Stimulated activated CD4-positive, alpha-beta T cell treated with anti-CD3 and anti-CD28 coated beads, Interleukin-4, amount 100 ng/mL, for 24 hours (primary cell): ENCODE data around the gene GIPR.
A peak's percentile ranks its signal among the peaks of the same experiment; 100 is the strongest.
"Not testable (repeated sequence)": the region's sequence is repeated elsewhere in the genome, so short reads cannot be mapped to it uniquely, and the experiment has no call there.

Experiments used
- DNase-seq: peaks from one replicate; pipeline ENCODE4 v3.0.0-alpha.2; 2020

GIPR gene

DNA sequence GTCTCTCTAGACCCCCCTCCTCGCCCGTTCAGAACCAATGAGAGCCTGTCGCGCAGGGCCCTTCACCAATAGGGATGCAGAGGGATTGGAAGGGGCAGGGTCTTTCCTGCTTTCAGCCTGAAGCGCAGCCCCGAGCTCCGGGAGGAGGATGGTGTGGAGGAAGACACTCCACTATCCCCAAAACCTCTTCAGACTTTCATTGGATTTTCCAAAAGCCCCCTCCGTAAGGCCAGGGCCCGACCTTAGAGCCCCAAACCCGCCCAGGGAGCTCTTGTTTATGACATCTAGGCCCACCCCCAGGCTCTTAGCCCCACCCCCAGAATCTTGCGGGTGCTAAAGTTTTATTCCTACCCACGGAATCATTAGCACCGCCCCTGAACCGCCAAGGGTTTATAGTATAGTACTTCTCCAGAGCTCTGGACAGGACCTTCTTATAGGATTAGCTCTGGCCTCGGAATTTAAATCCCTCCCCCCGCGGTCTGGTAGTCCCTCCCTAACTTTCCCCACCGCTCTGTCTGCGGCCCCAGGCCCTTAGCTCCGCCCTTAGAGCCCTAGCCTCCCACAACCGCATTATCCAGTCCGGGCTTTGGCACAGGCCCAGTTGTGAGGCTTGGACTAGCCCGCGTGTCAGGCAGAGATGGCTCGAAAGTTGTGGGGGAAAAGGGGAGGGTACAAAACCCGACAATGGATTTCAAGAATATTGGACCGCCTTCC lies 22.2 kb upstream of the GIPR start:
- DNase-seq, result peak; percentile 86

DNA sequence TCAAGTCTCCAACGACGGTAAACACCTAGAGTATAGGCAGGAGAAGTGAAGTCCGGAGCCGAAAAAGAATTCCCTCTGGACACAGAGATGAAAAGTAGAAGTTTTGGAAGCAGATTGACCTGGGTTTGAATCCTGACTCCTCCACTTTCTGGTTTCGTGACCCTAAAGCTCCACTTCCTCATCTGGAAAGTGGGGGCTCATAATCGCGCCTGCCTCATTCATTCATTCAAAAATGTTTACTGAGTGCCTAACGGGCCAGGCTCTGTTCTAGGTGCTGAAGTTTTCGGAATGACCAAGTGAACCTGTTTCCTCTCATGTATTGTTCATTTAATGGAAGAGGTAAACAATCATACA lies 21.7 kb upstream of the GIPR start:
- no peak for DNase-seq

DNA sequence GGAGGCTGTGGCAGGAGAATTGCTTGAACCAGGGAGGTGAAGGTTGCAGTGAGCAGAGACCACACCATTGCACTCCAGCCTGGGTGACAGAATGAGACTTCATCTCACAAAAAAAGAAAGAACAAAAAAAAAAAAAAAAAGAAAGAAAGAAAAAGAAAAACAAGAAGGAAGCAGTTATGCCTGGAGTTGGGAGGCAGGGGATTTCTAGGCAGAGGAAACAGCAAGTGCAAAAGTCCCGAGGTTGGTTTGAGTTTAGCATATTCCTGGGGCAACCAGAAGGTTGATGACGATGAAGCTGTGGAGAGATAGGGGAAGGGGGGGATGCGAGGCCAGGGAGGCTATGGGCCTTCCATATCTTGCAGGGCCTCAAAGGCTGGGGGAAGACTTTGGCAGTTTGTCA lies 17.3 kb upstream of the GIPR start:
- DNase-seq, result no peak

DNA sequence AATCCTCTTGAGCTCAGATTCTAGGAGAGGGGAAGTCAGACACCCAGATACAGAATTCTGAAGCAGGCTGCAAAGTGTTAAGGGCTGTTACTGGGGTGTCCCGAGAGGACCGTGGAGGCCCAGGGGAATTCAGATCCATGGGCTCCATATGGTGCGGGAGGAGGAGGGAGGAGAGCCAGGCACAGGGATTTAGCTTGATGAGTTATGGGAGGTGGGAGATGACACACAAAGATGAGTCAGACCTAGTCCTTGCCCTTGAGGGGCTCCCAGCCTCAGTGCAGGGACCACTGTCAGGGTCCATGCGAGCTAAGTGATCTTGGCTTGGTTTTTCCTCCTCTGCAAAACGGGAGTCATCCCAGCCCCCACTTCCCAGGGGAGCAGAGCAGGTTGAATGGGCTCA lies 14.4 kb upstream of the GIPR start:
- DNase-seq, result no peak

DNA sequence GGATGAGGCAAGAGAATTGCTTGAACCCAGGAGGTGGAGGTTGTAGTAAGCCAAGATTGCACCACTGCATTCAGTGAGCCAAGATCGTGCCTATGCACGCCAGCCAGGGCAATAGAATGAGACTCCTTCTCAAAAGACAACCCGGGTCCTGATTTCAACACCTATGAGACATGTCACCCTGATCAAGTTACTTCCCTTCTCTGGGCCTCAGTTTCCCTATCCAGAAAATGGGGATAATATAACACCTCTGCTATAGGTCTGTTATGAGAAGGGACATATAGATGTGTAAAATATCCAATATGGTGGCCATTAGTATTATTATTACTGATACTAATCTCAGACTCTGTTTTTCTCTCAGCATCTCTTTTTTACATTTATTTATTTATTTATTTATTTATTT lies 12.9 kb upstream of the GIPR start:
- DNase-seq, result no peak

DNA sequence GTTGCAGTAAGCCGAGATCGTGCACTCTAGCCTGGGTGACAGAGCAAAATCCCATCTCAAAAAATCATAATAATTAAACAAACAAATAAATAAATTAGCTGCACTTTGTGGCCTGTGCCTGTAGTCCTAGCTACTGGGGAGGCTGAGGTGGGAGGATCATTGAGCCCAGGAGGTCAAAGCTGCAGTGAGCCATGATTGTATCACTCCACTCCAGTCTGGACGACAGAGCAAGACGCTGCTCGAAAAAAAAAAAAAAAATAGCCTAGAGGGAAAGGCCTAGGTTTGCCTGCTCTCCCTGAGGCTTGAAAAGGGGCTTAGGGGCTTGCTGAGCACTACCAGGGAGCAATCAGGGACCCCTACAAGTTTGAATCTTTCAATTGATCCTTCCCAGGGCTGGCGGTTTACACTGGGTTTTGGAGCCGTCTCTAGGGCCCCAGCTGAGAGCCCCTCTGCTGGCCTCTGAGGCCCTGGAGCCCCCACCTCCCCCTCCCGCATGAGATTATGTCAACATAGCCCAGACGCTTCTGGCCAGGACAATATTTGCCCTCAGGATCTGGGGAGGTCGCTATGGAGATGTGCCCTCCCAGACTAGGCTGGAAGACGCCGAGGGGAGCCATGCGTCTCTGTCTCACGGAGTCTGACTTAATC lies 10.4 kb upstream of the GIPR start:
- no peak for DNase-seq

DNA sequence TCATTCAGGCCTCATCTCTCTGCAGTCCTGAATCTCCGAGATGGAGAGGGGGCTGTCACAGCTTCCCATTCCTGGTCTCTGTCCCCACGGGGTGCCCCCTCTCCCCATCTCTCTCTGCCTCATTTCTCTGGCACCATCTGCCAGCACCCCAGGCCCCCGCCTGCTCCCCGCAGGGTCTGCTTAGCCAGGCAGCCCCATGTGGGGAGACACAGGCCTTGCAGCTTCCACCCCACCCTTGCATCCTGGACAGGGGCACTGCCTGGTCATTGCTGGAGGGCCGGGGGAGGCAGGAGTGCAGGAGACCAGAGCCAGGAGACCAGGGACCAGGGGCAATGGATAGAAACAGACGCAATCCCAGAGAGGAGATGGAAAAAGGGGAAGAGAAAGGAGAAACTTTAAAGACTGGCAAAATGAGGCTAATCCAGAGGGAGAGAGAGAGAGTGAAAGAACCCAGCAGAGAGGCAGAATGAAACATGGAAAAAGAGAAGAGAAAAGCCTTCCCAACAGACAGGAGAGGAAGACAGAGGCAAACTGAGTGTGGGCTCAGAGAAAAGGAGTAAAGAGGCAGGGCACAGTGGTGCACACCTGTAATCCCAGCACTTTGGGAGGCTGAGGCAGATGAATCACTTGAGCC lies 8.8 kb upstream of the GIPR start:
- no peak for DNase-seq

DNA sequence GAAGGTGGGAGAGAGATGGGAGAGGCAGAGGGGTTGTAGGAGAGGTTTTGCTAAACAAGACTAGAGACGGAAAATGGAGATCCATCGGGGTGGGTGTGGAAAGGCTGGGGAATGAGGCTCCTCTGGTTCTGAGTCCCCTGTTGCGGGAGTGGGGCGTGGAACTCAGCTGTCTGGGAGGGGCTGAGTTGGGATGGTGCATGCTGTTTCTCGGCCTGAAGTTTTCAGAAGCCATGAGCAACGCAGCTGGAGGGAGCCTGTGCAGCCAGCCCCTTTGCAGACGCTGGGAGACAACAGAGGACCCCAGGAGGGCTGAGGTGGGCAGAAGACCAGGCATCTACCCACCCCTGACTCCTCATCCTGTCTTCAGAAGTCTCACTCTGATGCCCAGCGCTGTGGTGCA lies 7.4 kb upstream of the GIPR start:
- DNase-seq, result no peak

DNA sequence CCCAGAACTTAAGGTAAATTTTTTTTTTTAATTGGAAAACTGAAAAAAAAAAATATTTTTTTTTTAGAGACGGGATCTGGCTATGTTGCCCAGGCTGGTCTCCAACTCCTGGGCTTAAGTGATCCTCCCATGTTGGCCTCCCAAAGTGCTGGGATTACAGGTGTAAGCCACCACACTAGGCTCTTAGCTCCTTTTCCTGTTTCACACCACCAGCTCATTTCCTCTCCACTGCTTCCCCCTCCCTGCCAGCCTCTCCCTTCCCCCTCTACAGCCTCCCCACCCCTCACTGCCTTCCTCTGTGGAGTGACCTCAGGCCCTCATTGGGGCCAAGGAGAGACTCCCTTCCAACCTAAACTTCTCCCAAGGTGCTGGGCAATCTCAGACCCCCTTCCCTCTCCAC lies 4.2 kb upstream of the GIPR start:
- DNase-seq, result no peak

DNA sequence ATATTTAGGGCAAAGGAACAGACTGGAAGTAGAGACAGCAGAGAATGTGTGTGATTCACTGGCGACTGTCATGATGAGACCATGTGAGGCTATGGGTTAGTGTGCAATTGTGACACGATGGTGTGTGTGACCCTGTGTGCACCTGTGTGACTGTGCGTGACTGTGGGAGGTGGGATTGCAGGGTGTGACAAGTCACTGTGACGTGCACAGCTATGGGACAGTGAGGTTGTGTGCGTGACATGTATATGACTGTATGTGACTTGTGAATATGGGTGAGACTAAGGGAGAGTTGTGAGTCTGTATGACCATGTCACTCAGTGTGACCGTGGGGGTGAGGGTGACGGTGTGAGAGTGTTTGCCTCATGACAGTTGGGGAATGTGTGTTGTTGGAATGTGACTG lies 3.4 kb upstream of the GIPR start:
- no peak for DNase-seq

DNA sequence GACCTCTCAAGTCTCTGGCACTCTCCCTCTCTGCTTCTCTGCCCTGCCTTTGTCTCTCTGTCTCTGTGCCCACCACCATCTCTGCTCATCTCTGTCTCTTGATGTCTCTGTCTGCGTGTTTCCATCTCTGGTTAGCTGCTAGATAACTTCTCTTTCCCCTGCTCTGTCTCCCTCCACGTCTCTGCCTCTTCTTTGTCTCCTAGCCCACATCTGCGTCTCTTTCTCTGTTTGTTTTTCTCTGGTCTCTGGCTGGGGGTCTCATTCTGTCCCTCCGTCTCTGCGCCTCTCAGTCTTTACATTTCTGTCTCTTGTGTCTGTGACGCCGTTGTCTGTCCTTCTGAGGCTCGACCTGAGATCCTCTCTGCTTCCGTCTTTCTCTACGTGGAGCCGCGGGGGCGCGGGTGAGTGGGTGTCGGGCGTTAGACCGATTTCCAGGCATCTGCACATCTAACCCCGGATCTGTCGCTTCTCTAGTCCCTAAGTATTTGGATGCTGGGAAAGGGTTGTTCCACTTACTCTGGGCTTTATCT lies 386 bp downstream of the GIPR start:
- peak; percentile 26 for DNase-seq

DNA sequence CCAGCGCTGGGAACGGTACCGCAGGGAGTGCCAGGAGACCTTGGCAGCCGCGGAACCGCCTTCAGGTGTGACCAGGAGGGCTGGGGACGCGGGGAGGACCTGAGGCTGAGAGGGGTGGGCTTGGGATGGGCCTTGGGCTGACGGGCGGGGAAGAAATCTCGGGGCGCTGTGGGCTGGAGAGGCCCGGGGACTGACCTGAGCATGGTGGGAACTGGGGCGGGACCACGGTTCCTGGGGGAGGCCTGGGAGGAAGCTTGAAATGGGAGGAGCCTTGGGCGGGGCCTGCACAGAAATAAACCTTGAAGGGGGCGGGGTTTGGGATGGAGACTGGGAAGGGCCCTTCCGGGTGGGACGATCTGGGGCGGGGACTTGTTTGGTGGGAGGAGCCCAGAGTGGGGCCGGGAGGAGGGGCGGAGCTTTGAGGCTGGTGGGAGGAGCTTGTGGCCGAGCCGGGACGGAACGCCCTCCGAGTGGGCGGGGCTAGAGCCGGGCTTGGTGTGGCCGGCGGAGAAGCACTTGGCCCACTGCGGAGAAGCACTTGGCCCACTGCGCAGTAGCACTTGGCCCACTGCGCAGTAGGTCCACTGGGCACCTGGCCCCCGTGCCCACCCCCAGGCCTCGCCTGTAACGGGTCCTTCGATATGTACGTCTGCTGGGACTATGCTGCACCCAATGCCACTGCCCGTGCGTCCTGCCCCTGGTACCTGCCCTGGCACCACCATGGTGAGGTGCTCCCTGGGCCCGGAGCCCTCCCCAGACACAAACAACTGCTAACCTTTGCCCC lies 2.8 kb downstream of the GIPR start:
- DNase-seq, result peak; percentile 50

DNA sequence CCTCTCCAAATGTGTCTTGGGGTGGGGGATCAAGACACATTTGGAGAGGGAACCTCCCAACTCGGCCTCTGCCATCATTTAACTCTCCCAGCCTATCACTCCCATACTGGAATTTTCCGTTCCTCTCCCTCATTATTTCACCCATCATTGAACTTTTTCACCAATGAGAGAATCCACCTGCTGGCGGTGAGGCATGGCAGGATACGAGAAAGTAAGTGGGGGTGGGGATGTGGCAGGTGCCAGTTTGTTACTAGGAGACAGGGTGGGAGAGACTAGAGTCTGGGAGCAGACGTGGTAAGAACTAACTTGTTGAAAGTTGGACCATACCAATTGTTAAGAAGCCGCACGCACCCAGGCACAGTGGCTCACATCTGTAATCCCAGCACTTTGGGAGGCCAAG lies 6.9 kb downstream of the GIPR start:
- no peak for DNase-seq

DNA sequence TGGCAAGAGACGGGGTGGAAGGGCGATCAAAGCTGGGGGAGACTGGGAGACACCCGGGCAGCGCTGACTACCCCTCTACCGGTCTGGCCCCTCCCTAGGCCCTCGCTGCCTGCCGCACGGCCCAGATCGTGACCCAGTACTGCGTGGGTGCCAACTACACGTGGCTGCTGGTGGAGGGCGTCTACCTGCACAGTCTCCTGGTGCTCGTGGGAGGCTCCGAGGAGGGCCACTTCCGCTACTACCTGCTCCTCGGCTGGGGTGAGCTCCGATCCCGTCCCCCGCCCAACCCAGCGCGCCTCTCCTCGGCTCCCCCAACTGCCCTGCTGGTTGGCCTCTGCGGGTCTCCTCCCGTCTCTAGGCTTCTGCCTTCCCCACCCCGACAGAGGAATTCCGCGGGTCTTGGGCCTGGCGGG lies 8.8 kb downstream of the GIPR start:
- peak; percentile 47 for DNase-seq

DNA sequence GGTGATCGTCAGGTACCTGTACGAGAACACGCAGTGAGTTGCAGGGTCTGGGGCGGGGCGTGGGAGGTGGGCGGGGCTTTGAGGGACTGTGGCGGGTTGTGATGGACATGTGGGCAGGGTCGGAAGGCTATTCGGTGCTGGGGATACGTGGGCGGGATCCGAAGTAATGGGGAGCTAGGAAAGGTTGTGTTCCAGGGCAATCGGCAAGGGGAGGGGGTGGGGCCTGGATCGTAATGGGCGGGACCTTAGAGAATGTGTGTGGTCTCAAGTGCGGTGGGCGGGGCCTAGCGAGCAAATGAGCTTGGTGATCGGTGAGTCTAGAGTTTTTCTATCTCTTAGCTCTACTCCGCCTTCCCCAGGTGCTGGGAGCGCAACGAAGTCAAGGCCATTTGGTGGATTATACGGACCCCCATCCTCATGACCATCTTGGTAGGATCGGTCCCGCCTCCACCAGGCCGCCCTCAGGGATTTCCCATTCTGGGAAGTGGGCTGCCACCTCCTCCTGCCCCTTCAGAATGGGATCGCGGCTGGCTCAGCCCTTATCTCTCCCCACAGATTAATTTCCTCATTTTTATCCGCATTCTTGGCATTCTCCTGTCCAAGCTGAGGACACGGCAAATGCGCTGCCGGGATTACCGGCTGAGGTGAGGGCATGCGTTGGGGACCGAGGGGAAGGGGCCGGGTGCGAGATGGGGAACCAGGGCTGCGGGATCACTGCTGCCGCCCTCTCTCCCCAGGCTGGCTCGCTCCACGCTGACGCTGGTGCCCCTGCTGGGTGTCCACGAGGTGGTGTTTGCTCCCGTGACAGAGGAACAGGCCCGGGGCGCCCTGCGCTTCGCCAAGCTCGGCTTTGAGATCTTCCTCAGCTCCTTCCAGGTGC lies 9.6 kb downstream of the GIPR start:
- DNase-seq, result peak; percentile 83

DNA sequence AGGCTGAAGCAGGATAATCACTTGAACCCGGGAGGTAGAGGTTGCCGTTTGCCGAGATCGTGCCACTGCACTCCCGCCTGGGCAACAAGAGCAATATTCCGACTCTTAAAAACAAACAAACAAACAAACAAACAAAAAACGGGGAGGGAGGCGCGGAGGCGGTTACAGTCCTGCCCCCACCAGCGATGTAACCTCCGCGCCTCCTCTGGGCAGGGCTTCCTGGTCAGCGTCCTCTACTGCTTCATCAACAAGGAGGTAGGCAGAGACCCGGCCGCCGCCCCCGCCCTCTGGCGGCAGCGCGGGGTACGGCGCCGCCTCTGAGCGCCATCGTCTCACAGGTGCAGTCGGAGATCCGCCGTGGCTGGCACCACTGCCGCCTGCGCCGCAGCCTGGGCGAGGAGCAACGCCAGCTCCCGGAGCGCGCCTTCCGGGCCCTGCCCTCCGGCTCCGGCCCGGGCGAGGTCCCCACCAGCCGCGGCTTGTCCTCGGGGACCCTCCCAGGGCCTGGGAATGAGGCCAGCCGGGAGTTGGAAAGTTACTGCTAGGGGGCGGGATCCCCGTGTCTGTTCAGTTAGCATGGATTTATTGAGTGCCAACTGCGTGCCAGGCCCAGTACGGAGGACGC lies 13.5 kb downstream of the GIPR start:
- DNase-seq, result peak; percentile 84

DNA sequence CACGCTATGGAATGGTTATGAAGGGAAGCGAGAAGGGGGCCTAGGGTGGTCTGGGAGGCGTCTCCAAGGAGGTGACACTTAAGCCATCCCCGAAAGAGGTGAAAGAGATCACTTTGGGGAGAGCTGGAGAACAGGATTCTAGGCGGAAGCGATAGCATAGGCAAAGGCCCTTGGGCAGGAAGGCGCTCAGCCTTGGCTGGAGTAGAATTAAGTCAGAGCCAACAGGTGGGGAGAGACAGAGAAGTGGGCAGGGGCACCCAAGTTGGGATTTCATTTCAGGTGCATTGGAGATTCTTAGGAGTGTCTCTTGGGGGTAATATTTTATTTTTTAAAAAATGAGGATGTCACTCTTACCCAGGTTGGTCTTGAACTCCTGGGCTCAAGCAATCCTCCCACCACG lies 14.1 kb downstream of the GIPR start:
- DNase-seq, result no peak

DNA sequence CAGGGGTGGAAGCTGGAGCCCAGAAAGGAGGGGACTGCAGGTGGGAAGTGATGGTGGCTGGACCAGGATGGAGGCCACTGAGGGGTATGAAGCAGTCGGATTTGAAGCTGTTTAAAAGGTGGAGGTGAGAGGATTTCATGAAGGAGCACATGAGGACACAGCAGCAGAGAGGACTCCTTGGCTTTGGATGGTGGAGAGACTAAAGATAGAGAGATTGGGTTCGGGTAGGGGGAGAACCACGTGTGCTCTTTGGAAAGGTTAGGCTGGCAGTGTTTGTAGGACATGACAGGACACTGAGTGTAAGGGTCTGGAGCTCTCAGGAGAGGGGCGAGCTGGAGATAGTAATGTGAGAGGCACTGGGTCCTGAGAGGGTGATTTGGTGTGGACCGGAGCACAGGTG lies 14.9 kb downstream of the GIPR start:
- DNase-seq, result no peak

DNA sequence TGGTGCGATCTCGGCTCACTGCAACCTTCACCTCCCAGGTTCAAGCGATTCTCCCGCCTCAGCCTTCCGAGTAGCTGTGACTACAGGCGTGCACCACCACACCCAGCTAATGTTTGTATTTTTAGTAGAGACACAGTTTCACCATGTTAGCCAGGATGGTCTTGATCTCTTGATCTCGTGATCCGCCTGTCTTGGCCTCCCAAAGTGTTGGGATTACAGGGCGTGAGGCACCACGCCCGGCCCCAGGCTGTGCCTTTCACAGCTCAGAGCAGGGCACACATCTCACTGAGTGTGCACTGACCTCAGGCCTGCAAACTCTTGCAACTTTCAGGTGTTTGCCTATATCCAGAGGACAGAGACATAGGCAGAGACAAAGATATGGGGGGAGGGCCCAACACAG lies 17.0 kb downstream of the GIPR start:
- DNase-seq, result not testable (repeated sequence)

DNA sequence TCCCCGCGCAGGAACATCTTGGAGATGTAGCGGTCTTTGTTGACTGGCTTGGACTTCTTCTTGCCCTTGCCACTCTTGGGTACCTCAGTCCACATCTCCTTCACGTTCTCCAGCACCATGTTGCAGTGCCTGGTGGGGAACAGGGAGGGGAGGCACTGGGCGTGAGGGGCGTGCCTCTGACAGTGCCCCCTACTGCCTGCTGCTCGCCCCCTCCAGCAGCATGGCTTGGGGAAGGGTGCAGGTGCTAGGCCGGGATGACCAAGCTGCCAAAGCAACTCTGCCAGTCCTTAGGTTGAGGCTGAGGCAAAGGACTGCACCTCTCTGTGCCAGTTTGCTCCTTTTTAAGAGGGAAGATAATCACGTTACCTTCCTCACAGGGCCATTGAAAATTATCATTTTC lies 19.6 kb downstream of the GIPR start:
- DNase-seq, result no peak

DNA sequence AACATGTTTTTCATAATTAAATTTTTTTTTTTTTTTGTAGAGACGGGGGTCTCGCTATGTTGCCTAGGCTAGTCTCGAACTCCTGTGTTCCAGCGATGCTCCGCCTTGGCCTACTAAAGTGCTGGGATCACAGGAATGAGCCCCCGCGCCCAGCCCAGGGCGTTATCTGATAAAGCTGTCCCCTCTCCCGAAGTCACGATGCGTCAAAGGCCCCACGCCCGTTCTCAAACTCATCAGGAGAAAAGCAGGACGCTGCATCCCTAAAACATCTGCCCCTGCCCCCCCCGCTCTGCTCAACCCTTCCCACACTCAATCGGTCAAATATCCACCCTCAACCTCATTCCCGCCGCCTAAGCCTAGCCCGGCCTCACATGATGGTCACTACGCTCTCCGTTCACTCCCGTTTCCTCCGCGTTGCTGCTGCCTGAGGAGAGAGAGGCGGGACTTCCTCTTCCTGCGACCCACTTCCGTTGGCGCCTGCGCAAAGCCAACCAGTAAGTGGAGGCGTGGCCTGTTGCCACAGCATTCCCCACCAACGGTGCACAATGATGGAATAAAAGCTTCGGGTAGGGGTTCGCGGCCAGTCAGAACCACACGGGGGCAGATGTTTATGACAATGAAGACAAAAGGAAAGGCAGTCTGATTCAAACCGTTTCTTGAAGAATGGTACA lies 23.6 kb downstream of the GIPR start, which contains the start of gene SNRPD2:
Gene SNRPD2, minus strand, starts transcription at position 438 of the 671 bp plus-strand sequence. Its CDS starts 65 bp downstream, at position 373.
- peak; percentile 95 for DNase-seq
